ENCODE results near the gene TMOD4.
A peak's percentile ranks its signal among the peaks of the same experiment; 100 is the strongest.

The TMOD4 gene

GRCh38 chr1:151175041-151175741, 590 bp downstream of the TMOD4 start:
- DNase-seq (ENCODE audit: low read depth in 2 of 2), result no peak

GRCh38 chr1:151171190-151171589, 4.6 kb downstream of the TMOD4 start:
- no peak for DNase-seq (ENCODE audit: low read depth in 2 of 2)

- DNase-seq (ENCODE audit: low read depth in 2 of 2), result no peak
Observed at GRCh38 chr1:151167116-151167515, 8.7 kb downstream of the TMOD4 start.

GRCh38 chr1:151166505-151166956, 9.2 kb downstream of the TMOD4 start:
- DNase-seq (ENCODE audit: low read depth in 2 of 2), result no peak

- peak; percentile 90 to 94 for DNase-seq (ENCODE audit: low read depth in 2 of 2)
Observed at GRCh38 chr1:151165738-151166504, 9.9 kb downstream of the TMOD4 start, which contains the start of the genes LYSMD1 and SCNM1. Gene LYSMD1 (minus strand): TSS chr1:151165902. CDS start chr1:151165258, 644 bp downstream. Gene SCNM1 (plus strand): TSS chr1:151166144. CDS start chr1:151166153, 9 bp downstream.

GRCh38 chr1:151165281-151165737, 10.5 kb downstream of the TMOD4 start:
- no peak for DNase-seq (ENCODE audit: low read depth in 2 of 2)

GRCh38 chr1:151164732-151165280, 11.0 kb downstream of the TMOD4 start:
- no peak for DNase-seq (ENCODE audit: low read depth in 2 of 2)

- DNase-seq (ENCODE audit: low read depth in 2 of 2), result no peak
Observed at GRCh38 chr1:151159373-151159772, 16.4 kb downstream of the TMOD4 start.

GRCh38 chr1:151158751-151159251, 17.0 kb downstream of the TMOD4 start:
- DNase-seq (ENCODE audit: low read depth in 2 of 2), result no peak

GRCh38 chr1:151158326-151158725, 17.5 kb downstream of the TMOD4 start:
- peak in 1 of 2 donors; percentile 61 for DNase-seq (ENCODE audit: low read depth in 2 of 2)

GRCh38 chr1:151157067-151157531, 18.7 kb downstream of the TMOD4 start:
- DNase-seq (ENCODE audit: low read depth in 2 of 2), result peak; percentile 54 to 60

- peak; percentile 73 to 74 for DNase-seq (ENCODE audit: low read depth in 2 of 2)
Observed at GRCh38 chr1:151156515-151156819, 19.3 kb downstream of the TMOD4 start, which contains the start of gene TNFAIP8L2. Gene TNFAIP8L2 (plus strand): TSS chr1:151156649. CDS start chr1:151158698, 2,049 bp downstream.

- no peak for DNase-seq (ENCODE audit: low read depth in 2 of 2)
Observed at GRCh38 chr1:151147665-151148064, 28.1 kb downstream of the TMOD4 start.

GRCh38 chr1:151147132-151147503, 28.7 kb downstream of the TMOD4 start:
- no peak for DNase-seq (ENCODE audit: low read depth in 2 of 2)

- peak; percentile 87 for DNase-seq (ENCODE audit: low read depth in 2 of 2)
Observed at GRCh38 chr1:151146412-151147131, 29.2 kb downstream of the TMOD4 start, which contains the start of gene SEMA6C. Gene SEMA6C (minus strand): TSS chr1:151146631. CDS start chr1:151142621, 4,010 bp downstream.

GRCh38 chr1:151146072-151146411, 29.7 kb downstream of the TMOD4 start:
- no peak for DNase-seq (ENCODE audit: low read depth in 2 of 2)

GRCh38 chr1:151145304-151146071, 30.3 kb downstream of the TMOD4 start:
- no peak for DNase-seq (ENCODE audit: low read depth in 2 of 2)

- no peak for DNase-seq (ENCODE audit: low read depth in 2 of 2)
Observed at GRCh38 chr1:151144474-151145303, 31.1 kb downstream of the TMOD4 start.

GRCh38 chr1:151143986-151144385, 31.8 kb downstream of the TMOD4 start:
- no peak for DNase-seq (ENCODE audit: low read depth in 2 of 2)

- DNase-seq (ENCODE audit: low read depth in 2 of 2), result no peak
Observed at GRCh38 chr1:151143057-151143435, 32.7 kb downstream of the TMOD4 start.

All from stimulated activated CD8-positive, alpha-beta memory T cell treated with anti-CD3 and anti-CD28 coated beads, Interleukin-15, amount 100 ng/mL, for 48 hours (primary cell).